WTC11 (cell line): ENCODE measurements around the gene NMU.

Experiments used
- ATF2 ChIP-seq: sonication (generic); formaldehyde crosslinking; IDR thresholded peaks from 2 replicates; pipeline ENCODE4 v1.8.1; 2022; ENCODE audit warnings: low read depth, missing genetic modification reagents, borderline replicate concordance
- TF ChIP-seq, protein P1 (sequence below): fragments of 200-600 bp; IDR thresholded peaks from 2 replicates; pipeline ENCODE4 v1.8.0; 2022; ENCODE audit warnings: antibody characterized with exemption

GRCh38 chr4:55670695-55671094, 34.6 kb upstream of the NMU start:
- no peak for TF ChIP-seq ATF2 (CRISPR knock-in tag)
- TF ChIP-seq, protein P1, sequence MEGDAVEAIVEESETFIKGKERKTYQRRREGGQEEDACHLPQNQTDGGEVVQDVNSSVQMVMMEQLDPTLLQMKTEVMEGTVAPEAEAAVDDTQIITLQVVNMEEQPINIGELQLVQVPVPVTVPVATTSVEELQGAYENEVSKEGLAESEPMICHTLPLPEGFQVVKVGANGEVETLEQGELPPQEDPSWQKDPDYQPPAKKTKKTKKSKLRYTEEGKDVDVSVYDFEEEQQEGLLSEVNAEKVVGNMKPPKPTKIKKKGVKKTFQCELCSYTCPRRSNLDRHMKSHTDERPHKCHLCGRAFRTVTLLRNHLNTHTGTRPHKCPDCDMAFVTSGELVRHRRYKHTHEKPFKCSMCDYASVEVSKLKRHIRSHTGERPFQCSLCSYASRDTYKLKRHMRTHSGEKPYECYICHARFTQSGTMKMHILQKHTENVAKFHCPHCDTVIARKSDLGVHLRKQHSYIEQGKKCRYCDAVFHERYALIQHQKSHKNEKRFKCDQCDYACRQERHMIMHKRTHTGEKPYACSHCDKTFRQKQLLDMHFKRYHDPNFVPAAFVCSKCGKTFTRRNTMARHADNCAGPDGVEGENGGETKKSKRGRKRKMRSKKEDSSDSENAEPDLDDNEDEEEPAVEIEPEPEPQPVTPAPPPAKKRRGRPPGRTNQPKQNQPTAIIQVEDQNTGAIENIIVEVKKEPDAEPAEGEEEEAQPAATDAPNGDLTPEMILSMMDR: no peak
